ENCODE data around the gene NBEA.
"Not testable (repeated sequence)": the region's sequence is repeated elsewhere in the genome, so short reads cannot be mapped to it uniquely, and the experiment has no call there.

The NBEA gene

DNA sequence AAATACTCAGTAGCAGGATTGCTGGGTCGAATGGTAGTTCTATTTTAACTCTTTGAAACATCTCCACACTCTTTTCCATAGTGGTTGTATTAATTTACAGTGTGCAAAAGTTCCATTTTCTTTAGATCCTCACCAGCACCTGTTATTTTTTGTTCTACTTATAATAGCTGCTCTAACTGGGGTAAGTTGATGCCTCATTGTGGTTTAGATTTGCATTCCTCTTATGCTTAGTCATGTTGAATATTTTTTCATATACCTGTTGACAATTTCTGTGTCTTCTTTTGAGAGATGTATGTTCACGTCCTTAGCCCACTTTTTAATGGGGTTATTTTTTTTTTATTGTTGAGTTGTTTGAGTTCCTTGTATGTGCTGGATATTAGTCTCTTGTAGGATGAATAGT is 144.6 kb downstream of the NBEA start:
- DNase-seq (no peak), ATAC-seq (replicated peaks) (no peak)
- Mint-ChIP-seq H3K9me3 (peaks cover 10 to 12% of the 10 kb centered on the region in 2 donors), H3K27ac (no peak overlapping the region), H3K27me3 (no peaks in the 10 kb centered on the region), H3K36me3 (peaks cover 7 to 13% of the 10 kb centered on the region in 2 donors), H3K4me3 (no peak overlapping the region), H3K4me1 (no peaks in the 10 kb centered on the region)

DNA sequence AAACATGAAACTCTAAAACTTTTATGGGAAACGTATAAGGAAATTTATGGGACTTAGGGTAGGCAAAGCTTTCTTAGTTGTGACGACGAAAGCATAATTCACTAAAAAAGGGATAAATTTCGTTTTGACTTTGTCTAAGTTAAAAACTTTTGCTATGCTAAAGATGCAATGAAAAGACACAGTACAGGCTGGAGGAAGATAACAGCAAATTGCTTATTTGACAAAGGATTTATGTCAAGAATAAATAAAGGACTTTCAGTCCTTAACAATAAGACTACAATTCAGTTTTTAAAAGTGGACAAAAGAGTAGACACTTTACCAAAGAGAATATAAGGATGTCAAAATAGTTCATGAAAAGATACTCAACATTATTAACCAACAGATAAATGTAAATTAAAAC is 150.2 kb downstream of the NBEA start:
- no peaks in the 10 kb centered on the region for H3K4me1 Mint-ChIP-seq
- H3K27me3 Mint-ChIP-seq, result no peaks in the 10 kb centered on the region
- H3K9me3 Mint-ChIP-seq, result peaks cover 3 to 5% of the 10 kb centered on the region in 2 donors
- H3K36me3 Mint-ChIP-seq, result peaks cover 0 to 4% of the 10 kb centered on the region in 2 donors
- H3K27ac Mint-ChIP-seq, result no peak overlapping the region
- DNase-seq (no peak), ATAC-seq (replicated peaks) (no peak)
- H3K4me3 Mint-ChIP-seq, result no peak overlapping the region

DNA sequence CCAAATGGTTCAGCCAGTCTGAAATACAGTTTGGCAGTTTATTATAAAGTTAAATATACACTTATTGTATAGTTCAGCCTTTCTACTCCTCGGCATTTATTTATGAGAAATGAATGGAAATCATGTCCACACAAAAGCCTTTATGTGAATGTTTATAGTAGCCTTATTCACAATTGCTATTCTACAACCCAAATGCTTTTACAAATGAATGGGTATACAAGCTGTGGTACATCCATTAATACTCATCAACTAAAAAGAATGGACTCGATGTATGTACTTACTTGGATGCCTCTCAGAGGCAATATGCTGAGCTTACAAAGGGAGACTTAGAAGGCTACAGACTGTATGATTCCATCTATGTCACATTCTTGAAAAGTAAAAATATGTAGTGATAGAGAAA is 150.7 kb downstream of the NBEA start:
- H3K36me3 Mint-ChIP-seq, result peaks cover 0 to 1% of the 10 kb centered on the region in 2 donors
- H3K27me3 Mint-ChIP-seq, result no peaks in the 10 kb centered on the region
- ATAC-seq (replicated peaks) (no peak), DNase-seq (no peak)
- H3K27ac Mint-ChIP-seq, result no peak overlapping the region
- H3K4me3 Mint-ChIP-seq, result no peak overlapping the region
- H3K4me1 Mint-ChIP-seq, result no peaks in the 10 kb centered on the region
- peaks cover under 1 to 2% of the 10 kb centered on the region in 2 donors for H3K9me3 Mint-ChIP-seq

DNA sequence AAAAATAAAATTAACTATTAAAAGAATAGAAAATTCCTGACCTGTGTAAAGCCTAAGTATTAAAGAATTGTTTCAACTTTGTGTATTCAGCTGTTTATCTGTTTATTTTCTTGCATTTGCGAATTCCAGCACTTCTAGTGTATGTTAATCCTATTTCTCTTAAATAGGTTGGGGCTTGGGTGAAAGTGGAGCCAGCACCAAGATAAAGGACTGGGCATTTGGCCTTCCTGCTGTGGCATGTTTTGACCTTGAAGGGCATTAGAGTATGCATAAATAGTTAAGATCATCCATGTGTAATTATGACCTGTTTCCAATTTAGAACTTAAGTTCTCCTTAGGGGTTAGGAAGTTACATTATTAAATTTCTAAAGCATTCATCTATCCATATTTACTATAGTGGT is 151.3 kb downstream of the NBEA start:
- no peak overlapping the region for H3K4me3 Mint-ChIP-seq
- no peaks in the 10 kb centered on the region for H3K9me3 Mint-ChIP-seq
- H3K27me3 Mint-ChIP-seq, result no peaks in the 10 kb centered on the region
- no peaks in the 10 kb centered on the region for H3K4me1 Mint-ChIP-seq
- ATAC-seq (replicated peaks) (no peak), DNase-seq (no peak)
- H3K27ac Mint-ChIP-seq, result no peak overlapping the region
- H3K36me3 Mint-ChIP-seq, result peaks cover 0 to 3% of the 10 kb centered on the region in 2 donors

DNA sequence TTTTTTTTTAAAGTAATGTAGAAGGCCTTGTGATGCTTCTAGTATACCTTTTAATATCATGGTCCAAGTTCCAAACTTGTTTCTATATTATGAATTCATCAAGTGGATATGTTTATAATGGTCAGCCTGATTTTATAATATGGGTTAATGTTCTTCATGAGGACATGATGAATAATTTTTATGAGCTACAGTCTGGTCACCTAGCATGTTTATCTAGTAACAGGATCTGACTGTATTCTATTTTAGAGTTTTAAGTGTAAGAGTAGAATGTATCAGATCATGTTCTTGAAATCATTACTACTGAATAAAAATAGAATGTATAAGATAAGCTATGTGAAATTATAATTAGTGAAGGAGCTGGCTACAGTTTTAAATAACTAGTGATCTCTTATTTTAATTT is 164.7 kb downstream of the NBEA start:
- H3K27ac Mint-ChIP-seq; ATAC-seq (replicated peaks); DNase-seq; H3K4me3 Mint-ChIP-seq; H3K36me3 Mint-ChIP-seq; H3K9me3 Mint-ChIP-seq; H3K4me1 Mint-ChIP-seq; H3K27me3 Mint-ChIP-seq: not testable (repeated sequence)

DNA sequence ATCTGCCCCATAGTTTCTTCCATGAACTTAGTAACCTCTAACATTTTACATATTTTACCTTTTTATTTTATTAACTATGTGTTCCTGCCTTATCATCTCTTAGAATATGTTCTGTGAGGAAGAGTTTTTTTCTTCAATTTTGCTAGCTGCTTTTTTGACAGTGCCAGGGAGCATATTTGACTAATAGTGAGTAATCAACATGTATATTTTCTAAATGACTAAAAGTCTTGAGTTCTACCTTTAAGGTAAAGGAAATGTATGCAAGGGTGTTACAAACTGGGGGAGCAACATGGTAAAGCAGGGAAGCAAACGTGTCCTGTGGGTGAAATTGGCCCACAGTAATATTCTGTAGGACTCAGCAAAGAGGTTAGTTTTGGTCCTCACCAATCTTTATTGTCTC is 165.5 kb downstream of the NBEA start:
- no peak overlapping the region for H3K4me3 Mint-ChIP-seq
- no peak for ATAC-seq (replicated peaks)
- no peaks in the 10 kb centered on the region for H3K9me3 Mint-ChIP-seq
- H3K4me1 Mint-ChIP-seq, result no peaks in the 10 kb centered on the region
- H3K27me3 Mint-ChIP-seq, result no peaks in the 10 kb centered on the region
- H3K36me3 Mint-ChIP-seq, result peaks cover 0 to 6% of the 10 kb centered on the region in 2 donors
- no peak overlapping the region for H3K27ac Mint-ChIP-seq
- no peak for DNase-seq

DNA sequence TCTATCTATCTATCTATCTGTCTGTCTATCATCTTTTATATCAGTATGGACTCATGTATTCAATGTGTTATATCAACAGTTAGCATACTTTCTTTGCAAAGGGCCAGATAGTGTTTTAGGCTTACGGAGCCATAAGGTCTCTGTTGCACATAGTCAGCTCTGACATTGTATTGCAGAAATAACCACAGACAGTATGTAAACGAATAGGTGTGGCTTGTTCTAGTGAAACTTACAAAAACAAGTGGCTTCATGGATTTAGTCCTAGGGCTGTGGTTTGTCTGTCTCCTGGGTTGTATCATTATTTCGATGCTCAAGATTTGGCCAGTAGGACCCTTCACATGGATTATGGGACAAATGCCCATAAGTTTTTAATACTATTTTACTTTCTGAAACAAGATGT is 171.5 kb downstream of the NBEA start:
- not testable (repeated sequence) for H3K27ac Mint-ChIP-seq; DNase-seq; ATAC-seq (replicated peaks); H3K4me1 Mint-ChIP-seq; H3K36me3 Mint-ChIP-seq; H3K4me3 Mint-ChIP-seq; H3K27me3 Mint-ChIP-seq; H3K9me3 Mint-ChIP-seq

DNA sequence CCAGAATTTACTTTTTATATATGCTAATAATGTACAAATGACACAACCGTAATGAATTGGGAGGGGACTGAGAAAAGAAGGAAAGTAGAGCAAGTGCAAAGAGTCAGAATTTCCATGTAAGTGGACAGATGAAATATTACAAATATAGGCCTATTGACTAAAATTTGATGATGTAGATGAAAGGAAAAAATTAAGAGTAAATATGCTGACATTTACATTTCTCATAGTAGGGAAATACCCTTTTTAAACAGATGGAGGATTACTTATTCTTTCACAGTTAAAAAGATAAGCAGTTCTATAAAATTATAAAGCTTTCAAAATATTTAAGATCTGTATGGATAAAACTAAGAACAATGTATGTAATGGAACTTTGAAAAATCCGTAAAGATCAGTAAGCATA is 185.4 kb downstream of the NBEA start:
- peaks cover 0 to 4% of the 10 kb centered on the region in 2 donors for H3K36me3 Mint-ChIP-seq
- no peak for DNase-seq
- no peaks in the 10 kb centered on the region for H3K9me3 Mint-ChIP-seq
- ATAC-seq (replicated peaks), result no peak
- peaks cover 2 to 5% of the 10 kb centered on the region in 2 donors for H3K4me1 Mint-ChIP-seq
- no peak overlapping the region for H3K27ac Mint-ChIP-seq
- no peaks in the 10 kb centered on the region for H3K27me3 Mint-ChIP-seq
- no peak overlapping the region for H3K4me3 Mint-ChIP-seq

DNA sequence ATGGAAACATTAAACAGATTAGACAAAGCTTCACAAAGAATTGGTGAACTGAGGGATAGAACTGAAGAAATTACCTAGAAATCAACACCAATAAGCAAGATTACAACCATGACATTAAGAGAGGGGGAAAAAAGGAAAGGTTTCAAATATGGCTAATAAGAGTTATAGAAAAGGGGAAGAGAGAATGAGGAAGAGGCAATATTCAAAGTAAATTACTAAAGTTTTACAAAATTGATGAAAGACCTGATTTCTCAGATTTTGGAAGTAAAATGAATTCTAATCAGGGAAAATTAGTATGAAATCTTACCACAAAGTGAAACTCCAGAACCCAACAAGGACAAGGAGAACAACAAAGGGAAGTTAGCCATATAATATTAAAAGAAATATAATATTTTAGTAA is 187.4 kb downstream of the NBEA start:
- ATAC-seq (replicated peaks) (no peak), DNase-seq (no peak)
- no peaks in the 10 kb centered on the region for H3K9me3 Mint-ChIP-seq
- H3K27me3 Mint-ChIP-seq, result no peaks in the 10 kb centered on the region
- peaks cover 0 to 4% of the 10 kb centered on the region in 2 donors for H3K36me3 Mint-ChIP-seq
- no peak overlapping the region for H3K4me3 Mint-ChIP-seq
- H3K27ac Mint-ChIP-seq, result no peak overlapping the region
- H3K4me1 Mint-ChIP-seq, result peaks cover 2 to 5% of the 10 kb centered on the region in 2 donors

DNA sequence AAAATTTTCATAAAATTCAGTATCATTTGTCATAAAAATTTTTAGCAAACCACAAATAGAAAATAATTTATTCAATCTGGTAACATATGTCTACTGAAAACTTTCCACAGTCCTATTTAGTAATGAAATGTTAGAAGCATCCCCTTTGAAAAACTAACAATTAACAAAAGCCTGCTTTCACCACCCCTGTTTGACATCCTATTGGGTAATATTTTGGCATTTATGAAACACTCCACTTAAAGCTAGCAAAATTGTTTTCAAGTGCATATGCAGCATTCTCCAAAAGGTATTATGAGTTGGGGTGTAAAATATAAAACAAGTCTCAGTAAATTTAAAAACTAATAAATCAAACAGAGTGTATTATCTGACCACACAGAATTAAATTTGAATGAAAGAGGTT is 189.4 kb downstream of the NBEA start:
- Mint-ChIP-seq H3K36me3 (no peaks in the 10 kb centered on the region), H3K9me3 (no peaks in the 10 kb centered on the region), H3K4me3 (no peak overlapping the region), H3K4me1 (peaks cover 2 to 5% of the 10 kb centered on the region in 2 donors), H3K27me3 (no peaks in the 10 kb centered on the region), H3K27ac (no peak overlapping the region)
- no peak for ATAC-seq (replicated peaks)
- no peak for DNase-seq

DNA sequence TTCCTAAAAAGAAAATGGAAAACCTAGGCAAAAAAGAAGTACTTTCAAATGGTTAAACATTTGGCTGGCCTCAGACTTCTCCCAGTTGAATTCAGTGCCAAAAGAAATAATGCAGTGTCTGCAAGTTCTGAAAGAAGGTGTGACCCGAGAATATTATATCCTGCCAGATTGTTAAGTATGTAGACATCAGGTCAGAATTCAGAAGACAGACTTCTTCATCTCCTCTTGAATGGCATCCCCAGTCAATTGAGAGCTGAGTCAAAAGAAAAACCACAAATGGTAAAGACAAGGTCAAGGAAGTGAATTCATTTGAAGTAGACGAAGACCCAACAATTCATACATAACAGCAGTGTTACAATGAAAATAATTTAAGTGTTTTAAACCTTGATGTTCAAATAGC is 194.5 kb downstream of the NBEA start:
- H3K9me3 Mint-ChIP-seq, result no peaks in the 10 kb centered on the region
- H3K36me3 Mint-ChIP-seq, result no peaks in the 10 kb centered on the region
- H3K27ac Mint-ChIP-seq, result no peak overlapping the region
- no peaks in the 10 kb centered on the region for H3K27me3 Mint-ChIP-seq
- ATAC-seq (replicated peaks), result no peak
- no peak overlapping the region for H3K4me3 Mint-ChIP-seq
- no peaks in the 10 kb centered on the region for H3K4me1 Mint-ChIP-seq
- DNase-seq, result no peak

DNA sequence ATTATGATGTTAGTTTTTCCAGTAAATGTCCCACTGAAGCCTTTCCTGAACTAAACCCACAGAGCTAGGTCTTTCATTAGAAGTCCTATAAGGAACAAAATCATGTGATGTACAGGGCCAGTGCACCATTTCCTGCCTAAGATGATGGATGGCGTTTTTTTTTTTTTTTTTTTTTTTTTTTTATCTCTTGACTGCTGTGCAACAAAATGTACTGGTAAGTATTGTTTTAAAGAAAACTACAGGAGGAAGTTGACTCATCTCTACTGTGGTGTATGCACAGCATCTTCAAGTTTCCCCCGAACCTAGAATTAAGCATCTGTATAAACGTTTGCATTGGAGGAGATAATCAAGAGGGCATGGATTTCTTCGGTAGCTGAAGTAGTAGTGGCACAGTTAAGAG is 197.5 kb downstream of the NBEA start:
- no peaks in the 10 kb centered on the region for H3K27me3 Mint-ChIP-seq
- no peak overlapping the region for H3K27ac Mint-ChIP-seq
- H3K4me3 Mint-ChIP-seq, result no peak overlapping the region
- peaks cover 3 to 4% of the 10 kb centered on the region in 2 donors for H3K4me1 Mint-ChIP-seq
- DNase-seq (no peak), ATAC-seq (replicated peaks) (peak; percentile 41 to 54)
- no peaks in the 10 kb centered on the region for H3K36me3 Mint-ChIP-seq
- H3K9me3 Mint-ChIP-seq, result no peaks in the 10 kb centered on the region

DNA sequence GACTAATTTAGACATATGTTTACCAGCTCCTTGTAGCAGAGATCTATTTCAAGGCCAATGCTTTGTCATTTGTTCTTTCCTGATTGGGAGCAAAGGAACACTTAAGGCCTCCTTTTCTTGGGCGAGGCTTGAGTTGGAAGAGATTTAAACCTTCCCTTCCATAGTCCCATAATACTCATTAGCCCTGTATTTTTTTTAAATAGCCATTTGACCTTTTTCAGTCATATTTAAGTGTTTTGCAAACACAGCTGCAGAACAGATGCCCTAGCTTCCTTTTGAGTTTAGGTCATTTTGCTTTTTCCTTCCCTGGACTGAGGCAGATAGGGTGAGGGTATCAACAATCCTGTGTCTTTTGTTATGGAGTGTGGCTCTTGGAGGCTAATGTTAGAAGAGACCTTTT is 198.3 kb downstream of the NBEA start:
- H3K36me3 Mint-ChIP-seq, result no peaks in the 10 kb centered on the region
- no peak overlapping the region for H3K27ac Mint-ChIP-seq
- no peak overlapping the region for H3K4me3 Mint-ChIP-seq
- H3K27me3 Mint-ChIP-seq, result no peaks in the 10 kb centered on the region
- H3K4me1 Mint-ChIP-seq, result peaks cover 3 to 5% of the 10 kb centered on the region in 2 donors
- no peak for DNase-seq
- no peak for ATAC-seq (replicated peaks)
- no peaks in the 10 kb centered on the region for H3K9me3 Mint-ChIP-seq

DNA sequence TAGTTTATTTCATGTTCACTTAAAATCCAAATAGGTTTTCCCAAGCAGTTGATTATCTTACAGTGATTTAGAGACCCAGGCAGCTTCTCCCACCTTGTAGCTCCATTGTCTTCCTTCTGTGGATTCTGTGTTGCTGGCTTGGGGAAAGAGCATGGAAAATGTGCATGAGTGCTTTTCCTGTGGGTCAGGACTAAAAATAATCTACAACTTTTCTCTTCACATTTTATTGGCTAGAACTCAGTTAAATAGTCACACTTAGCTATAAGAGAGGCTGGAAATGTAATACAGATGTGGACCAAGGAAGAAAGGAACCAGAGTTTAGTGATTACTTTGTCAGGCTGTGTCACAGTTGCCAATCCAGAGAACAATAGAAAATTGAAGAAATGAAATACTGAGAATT is 198.8 kb downstream of the NBEA start:
- Mint-ChIP-seq H3K4me1 (peaks cover 3 to 5% of the 10 kb centered on the region in 2 donors), H3K36me3 (no peaks in the 10 kb centered on the region), H3K4me3 (no peak overlapping the region), H3K27ac (no peak overlapping the region), H3K9me3 (no peaks in the 10 kb centered on the region), H3K27me3 (no peaks in the 10 kb centered on the region)
- no peak for ATAC-seq (replicated peaks)
- no peak for DNase-seq

DNA sequence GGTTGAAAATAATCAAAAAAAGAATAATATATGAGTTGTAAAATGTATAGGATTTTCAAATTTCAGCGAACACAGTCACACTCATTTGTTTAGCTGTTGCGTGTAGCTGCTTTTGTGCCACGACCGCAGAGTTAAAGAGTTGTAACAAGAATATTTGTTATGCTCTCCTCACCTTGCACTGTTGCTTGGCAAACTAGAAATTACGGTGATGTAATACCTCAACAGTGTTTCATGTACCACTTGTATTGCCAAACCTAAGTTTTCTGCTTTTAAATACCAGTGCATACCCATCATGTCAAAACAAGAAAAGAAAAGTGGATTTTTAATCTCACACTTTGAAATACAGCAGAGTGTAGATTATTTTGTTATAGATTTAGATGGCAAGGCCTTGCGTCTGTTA is 201.1 kb downstream of the NBEA start:
- DNase-seq (no peak), ATAC-seq (replicated peaks) (no peak)
- peaks cover 0 to 3% of the 10 kb centered on the region in 2 donors for H3K36me3 Mint-ChIP-seq
- H3K4me1 Mint-ChIP-seq, result peaks cover 3 to 5% of the 10 kb centered on the region in 2 donors
- H3K4me3 Mint-ChIP-seq, result no peak overlapping the region
- H3K27ac Mint-ChIP-seq, result no peak overlapping the region
- no peaks in the 10 kb centered on the region for H3K27me3 Mint-ChIP-seq
- peaks cover 0 to 2% of the 10 kb centered on the region in 2 donors for H3K9me3 Mint-ChIP-seq
